PC-3 (cell line): ENCODE measurements around the gene MAJIN.

Source experiments
- EZH2 ChIP-seq: fragments of 300-600 bp; sonication (generic); IDR thresholded peaks from one replicate; pipeline ENCODE4 v1.6.1; 2017; ENCODE audit warnings: antibody characterized with exemption, mild to moderate bottlenecking, low read length; ENCODE audit not compliant: unreplicated experiment
- EZH2phosphoT487 ChIP-seq: fragments of 300-600 bp; sonication (generic); IDR thresholded peaks from 2 replicates; pipeline ENCODE4 v1.6.1; 2018; ENCODE audit warnings: mild to moderate bottlenecking, antibody characterized with exemption, low read length, borderline replicate concordance
- TF ChIP-seq, protein P1 (sequence below): fragments of 300-600 bp; sonication (generic); conservative IDR thresholded peaks from 2 replicates; pipeline ENCODE4 v1.5.1; 2017; ENCODE audit warnings: antibody characterized with exemption, low read depth, mild to moderate bottlenecking, low read length

DNA sequence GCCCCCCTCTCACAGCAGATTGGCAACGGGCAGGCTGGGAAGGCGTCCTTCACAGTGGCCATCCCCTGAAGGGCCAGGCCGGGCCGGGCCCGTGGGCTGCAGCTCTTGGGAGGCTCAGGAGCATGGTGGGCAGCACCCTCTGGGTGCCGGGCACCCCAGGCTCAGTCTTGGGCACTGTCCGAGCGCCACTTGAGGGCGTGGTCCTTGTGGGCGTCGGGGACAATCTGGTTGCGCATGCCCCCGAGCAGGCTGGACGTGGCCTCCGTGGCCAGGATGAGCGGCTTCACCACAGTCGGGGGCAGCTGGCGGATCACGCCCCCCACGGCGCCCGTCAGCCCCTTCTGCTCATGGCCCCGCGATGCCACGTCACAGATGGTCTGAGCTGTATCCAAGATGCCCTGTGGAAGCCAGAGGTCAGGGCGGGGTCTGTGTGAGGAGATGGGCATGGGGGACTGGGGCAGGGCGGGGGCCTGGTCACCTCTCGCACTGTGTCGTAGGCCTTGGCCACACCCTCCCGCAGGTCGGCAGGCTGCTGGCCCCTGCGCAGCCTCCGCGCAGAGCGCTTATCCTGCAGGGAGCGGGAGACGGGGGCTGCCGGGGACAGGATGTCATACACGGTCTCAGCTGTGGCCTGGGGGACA is 77.0 kb downstream of the MAJIN start:
- TF ChIP-seq, protein P1, sequence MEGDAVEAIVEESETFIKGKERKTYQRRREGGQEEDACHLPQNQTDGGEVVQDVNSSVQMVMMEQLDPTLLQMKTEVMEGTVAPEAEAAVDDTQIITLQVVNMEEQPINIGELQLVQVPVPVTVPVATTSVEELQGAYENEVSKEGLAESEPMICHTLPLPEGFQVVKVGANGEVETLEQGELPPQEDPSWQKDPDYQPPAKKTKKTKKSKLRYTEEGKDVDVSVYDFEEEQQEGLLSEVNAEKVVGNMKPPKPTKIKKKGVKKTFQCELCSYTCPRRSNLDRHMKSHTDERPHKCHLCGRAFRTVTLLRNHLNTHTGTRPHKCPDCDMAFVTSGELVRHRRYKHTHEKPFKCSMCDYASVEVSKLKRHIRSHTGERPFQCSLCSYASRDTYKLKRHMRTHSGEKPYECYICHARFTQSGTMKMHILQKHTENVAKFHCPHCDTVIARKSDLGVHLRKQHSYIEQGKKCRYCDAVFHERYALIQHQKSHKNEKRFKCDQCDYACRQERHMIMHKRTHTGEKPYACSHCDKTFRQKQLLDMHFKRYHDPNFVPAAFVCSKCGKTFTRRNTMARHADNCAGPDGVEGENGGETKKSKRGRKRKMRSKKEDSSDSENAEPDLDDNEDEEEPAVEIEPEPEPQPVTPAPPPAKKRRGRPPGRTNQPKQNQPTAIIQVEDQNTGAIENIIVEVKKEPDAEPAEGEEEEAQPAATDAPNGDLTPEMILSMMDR: no peak
- TF ChIP-seq EZH2: no peak
- TF ChIP-seq EZH2phosphoT487: no peak
